GM18951 (cell line): Measurements from ENCODE around the gene ENTPD7.
"Not testable (repeated sequence)": the region's sequence is repeated elsewhere in the genome, so short reads cannot be mapped to it uniquely, and the experiment has no call there.

Experiments
- POLR2A ChIP-seq: IDR thresholded peaks from 4 replicates; pipeline ENCODE4 v1.6.1; 2011; ENCODE audit warnings: mild to moderate bottlenecking; ENCODE audit not compliant: insufficient read length, insufficient read depth; ENCODE audit errors: extremely low read depth
- in situ Hi-C: fragments of 300-500 bp; cut with MboI; formaldehyde crosslinking; loops from one replicate; pipeline ENCODE4 v1.12.0; 2022; ENCODE audit warnings: low sequenced_read_pairs, mixed read lengths, inconsistent platforms; ENCODE audit not compliant: unreplicated experiment

Gene ENTPD7

DNA sequence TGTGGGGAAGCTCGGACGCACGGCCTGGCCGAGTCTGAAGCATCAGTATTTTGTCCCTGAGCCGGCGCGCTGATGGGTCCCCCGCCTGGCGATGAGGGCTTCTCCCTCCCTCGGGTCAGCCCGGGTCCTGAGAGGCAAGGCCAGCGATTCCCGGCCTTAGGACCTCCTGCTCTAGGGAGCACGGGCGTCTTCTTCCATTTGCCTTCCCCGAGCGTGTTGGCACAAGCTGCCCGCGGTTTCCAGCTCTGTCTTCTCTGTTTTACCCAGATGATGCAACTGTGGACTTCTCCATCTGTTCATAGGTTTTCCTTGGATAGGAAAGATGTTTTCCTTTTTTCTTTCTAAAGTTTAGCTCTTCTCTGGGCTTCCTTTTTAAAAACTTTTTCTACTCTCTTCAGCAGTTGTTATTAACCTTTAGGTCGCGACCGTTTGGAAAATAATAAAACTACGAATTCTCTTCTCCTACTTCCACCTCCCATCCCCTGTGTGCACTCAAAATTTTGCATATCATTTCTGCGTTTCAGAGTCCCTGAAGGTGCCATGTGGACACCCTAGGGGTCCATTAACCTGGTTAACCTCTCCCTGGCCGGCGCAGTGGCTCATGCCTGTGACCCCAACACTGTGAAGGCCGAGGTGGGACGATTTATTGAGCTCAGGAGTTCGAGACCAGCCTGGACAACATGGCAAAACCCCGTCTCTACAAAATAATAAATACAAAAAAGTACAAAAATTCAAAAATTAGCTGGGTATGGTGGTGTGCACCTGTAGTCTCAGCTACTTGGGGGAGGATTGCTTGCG lies 37.7 kb upstream of the ENTPD7 start:
- in situ Hi-C loops: no loop called here
- no peak for TF ChIP-seq POLR2A

DNA sequence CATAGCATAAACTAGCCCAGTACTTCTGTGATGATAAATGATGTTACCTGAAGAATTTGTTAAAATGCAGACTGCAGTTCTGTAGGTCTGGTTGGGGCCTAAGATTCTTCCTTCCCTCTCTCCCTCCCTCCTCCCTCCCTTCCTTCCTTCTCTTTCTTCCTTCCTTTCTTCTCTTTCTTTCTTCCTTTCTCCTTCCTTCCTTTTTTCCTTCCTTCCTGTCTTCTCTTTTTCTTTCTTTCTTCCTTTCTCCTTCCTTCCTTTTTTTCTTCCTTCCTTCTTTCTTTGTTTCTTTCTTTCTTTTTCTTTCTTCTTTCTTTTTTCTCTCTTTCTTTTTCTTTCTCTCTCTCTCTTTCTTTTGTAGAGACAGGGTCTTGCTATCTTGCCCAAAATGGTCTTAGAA lies 35.4 kb upstream of the ENTPD7 start:
- in situ Hi-C loops: no loop called here
- TF ChIP-seq POLR2A: no peak

DNA sequence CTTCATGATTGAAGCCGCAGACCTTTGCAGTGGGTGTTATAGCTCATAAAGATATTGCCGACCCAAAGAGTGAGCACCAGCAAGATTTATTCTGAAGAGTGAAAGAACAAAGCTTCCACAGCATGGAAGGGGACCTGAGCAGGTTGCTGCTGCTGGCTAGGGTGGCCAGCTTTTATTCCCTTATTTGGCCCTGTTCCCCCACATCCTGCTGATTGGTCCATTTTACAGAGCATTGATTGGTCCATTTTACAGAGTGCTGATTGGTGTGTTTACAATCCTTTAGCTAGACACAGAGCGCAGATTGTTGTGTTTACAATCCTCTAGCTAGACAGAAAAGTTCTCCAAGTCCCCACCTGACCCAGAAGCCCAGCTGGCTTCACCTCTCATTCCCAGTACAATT lies 34.2 kb upstream of the ENTPD7 start:
- in situ Hi-C loops: not testable (repeated sequence)

DNA sequence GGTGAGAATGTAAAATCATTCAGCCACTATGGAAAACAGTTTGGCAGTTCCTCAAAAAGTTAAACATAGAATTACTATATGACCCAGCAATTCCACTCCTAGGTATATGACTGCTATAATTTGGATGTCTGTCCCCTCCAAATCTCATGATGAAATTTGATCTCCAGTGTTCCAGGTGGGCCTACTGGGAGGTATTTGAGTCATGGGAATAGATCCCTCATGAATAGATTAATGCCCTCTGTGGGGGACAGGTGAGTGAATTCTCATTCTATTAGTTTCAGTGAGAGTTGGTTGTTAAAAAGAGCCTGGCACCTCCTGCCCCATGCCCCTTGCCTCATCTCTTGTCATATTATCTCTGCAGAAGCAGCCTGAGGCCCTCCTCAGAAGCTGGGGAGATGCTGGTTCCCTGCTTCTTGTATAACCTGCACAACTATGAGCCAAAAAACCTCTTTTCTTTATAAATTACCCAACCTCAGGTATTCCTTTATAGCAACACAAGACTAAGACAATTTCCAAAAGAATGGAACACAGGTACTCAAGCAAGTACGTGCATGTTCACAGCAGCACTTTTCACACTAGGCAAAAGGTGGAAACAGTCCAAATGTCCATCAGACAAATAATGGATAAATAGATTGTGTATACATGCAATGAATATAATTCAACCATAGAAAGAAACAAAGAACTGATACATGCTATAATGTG lies 30.2 kb upstream of the ENTPD7 start:
- in situ Hi-C loops: no loop called here

DNA sequence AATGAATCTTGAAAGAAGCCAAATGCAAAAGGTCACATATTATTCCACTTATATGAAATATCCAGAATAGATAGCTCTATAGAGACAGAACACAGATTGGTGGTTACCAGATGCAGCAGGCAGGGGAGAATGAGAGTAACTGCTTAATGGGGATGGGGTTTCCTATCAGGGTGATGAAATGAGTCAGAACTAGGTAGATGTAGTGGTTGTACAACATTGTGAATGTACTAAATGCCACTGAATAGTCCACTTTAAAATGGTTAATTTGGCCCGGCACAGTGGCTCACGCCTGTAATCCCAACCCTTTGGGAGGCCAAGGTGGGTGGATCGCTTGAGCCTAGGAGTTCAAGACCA lies 29.7 kb upstream of the ENTPD7 start:
- no peak for TF ChIP-seq POLR2A
- in situ Hi-C loops: no loop called here

More for the DNA sequence above, 30.2 kb upstream of the ENTPD7 start:
- no peak for TF ChIP-seq POLR2A

DNA sequence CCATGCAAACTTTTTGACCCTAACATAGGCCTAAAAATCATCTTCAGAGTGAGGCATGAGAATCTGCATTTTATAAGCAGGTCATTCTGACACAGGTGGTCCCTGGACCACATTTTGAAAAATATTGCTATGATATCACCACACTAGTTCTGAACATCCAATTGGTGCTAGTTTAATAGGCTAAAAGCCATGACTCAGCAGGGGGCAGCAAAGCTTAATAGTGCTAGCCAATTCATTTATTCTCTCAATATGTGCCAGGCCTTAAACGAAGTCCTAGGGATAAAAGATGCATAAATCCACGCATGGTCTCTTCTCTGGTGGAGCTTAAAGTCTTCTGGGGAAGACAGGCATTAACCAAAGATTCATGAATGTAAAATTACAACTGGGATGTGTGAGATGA lies 28.9 kb upstream of the ENTPD7 start:
- TF ChIP-seq POLR2A: no peak
- in situ Hi-C loops: no loop called here

DNA sequence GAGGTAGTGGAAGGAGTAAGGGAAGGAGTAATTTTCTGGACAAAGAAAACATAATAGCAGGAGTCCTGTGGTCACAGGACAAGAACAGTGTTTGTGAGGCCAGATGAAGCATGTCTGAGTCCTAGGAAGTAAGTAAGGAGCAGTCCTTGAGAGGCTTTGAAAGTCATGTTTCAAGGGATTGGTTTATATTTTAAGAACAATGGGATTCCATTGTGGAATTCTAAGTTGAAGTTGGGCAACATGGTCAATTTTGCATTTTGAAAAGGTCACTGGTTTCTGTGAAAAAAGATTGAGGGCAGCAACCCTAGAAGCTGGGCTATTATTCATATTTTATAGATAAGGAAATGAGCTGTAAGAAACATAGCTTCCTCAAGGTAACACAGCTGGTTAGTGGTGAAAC lies 28.3 kb upstream of the ENTPD7 start:
- TF ChIP-seq POLR2A: no peak
- in situ Hi-C loops: no loop called here

DNA sequence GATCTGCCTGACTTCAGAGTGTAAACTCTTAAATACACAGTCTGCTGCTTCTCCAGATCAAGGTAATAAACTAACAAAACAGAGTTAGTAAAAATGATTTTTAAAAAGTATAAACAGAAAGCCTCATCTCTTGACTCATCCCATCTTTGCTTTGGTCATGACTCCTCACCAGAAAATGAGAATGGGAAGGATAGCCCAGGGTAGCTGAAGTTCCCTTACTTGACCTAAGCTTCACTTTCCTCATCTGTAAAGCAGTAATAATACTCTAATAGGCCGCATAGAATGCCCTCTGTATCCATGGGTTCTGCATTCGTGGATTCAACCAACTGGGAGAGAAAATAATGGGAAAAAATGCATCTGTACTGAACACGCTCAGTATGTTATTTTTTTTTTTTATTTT lies 27.8 kb upstream of the ENTPD7 start:
- in situ Hi-C loops: no loop called here
- TF ChIP-seq POLR2A: no peak

DNA sequence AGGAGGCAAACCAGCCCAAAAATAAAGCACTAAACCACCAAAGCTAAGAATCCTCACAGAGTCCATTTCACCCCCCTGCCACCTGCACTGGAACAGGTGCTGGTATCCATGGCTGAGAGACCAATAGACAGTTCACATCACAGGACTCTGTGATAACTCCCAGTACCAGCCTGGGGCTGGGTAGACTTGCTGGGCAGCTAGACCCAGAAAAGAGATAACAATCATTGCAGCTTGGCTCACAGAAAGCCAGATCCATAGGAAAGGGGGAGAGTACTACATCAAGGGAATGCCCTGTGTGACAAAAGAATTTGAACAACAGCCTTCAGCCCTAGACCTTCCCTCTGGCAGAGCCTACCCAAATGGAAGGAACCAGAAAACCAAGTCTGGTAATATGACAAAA lies 25.5 kb upstream of the ENTPD7 start:
- in situ Hi-C loops: no loop called here
- TF ChIP-seq POLR2A: no peak

DNA sequence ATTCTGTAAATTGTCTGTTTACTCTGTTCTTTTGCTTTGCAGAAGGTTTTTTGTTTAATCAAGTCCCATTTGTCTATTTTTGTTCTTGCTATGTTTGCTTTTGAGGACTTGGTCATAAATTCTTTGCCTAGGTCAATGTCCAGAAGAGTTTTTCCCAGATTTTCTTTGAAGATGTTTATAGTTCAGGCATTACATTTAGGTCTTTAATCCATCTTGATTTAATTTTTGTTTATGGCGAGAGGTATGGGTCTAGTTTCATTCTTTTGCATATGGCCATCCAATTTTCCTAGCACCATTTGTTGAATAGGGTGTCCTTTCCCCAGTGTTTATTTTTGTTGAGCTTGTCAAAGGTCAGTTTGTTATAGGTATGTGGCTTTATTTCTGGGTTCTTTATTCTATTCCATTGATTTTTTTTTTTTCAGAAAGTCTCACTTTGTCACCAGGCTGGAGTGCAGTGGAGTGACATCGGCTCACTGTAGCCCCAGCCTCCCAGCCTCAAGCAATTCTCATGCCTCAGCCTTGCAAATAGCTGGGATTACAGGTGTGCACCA lies 11.6 kb upstream of the ENTPD7 start:
- in situ Hi-C loops: no loop called here

DNA sequence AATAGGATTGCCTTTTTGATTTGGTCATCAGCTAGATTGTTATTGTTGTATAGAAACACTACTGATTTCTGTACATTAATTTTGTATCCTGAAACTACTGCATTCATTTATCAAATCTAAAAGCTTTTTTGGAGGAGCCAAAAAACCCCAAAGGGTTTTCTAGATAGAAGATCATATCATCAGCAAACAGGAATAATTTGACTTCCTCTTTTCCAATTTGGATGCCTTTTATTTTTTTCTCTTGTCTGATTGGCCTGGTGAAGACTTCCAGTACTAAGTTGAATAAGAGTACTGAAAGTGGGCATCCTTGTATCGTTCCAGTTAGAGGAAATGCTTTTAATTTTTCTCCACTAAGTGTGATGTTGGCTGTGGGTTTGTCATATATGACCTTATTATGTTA lies 10.6 kb upstream of the ENTPD7 start:
- no peak for TF ChIP-seq POLR2A
- in situ Hi-C loops: no loop called here

More for the DNA sequence above, 11.6 kb upstream of the ENTPD7 start:
- no peak for TF ChIP-seq POLR2A

DNA sequence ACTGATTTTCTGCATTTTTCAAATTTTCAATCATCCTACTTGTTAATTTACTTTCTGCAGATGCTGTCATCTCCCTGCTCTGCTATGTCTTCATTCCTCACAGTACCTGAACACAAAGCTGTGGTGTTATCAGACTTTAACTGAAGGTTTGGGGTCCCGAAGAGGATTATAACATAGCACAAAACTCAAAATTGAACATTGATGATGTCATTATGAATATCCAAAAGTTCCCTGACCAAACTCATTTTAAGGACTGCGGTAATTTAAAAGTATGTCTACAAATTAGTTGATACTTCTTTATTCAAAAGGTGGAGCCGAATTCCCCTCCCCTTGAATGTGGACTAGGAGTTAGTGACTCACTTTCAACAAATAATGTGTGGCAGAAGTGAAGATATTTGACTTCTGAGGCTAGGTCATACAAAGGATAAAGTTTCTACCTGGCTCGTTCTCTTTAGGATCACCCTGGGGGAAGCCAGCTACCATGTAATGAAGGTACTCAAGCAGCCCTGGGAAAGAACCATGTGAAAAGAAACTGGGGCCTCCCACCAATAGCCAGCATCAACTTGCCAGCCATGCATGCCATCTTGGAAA lies 6.4 kb upstream of the ENTPD7 start:
- in situ Hi-C loops: no loop called here
- TF ChIP-seq POLR2A: no peak

DNA sequence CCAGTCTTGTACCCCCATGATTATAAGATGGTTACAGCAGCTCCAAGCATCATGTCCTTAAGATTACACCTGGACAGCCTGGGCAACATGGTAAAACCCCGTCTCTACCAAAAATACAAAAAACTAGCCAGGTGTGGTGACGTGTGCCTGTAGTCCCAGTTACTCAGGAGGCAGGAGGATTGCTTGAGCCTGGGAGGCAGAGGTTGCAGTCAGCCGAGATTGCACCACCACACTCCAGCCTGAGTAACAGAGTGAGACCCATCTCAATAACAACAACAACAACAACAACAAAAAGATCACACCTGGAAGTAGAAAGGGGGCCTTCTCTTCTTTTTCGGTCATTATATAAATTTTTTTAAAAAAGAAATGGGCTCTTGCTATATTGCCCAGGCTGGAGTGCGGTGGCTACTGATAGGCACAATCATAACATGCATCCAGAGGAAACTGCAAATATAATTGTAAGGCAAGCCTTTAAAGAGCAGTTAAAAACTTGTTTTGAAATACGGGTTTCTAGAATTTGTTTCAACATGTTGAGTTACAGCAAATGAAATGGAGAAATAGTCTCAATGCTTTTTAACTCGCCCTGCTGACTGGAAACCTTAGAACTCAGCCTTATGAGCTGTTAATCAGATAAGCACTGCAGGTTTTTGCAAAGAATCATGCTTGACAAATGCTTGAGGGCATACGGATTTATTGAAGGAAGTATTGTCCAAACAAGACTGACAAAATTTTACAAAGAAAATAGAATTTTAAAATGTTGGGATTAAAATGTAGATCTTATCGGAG lies 4.7 kb upstream of the ENTPD7 start:
- no peak for TF ChIP-seq POLR2A
- in situ Hi-C loops: no loop called here
